Cortex of kidney (tissue), 1 donor: ENCODE results near the gene ADCY5.

Source experiments
- DNase-seq: peaks from one replicate; lab custom pipeline; 2025; lab: John Stamatoyannopoulos, UW

ADCY5 gene

DNA sequence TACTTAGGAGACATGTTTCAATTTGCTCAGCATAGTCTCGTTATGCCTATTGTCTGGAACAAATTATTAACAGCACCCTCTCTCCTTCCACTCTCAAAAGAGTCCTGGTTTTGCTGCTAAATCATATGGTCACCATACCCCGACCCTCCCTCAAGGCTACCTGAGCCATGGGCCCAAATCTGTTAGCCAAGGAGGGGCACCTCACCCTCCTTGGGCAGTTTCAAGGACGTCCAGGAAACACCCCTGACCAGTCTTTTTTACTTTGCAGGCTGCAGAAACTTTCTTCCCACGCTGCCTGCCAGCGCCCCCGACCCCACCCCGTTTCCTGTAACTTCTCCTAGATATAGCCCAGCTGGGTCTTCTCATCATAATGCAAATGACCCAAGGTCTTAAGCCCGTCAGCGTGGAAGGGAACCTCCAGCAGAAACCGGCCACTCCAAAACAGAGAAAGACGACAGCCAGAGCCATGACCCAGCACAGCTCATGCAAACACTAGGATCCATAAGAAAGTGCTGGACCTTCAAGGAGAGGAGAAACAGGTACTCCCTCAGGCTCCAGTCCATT, 62.3 kb downstream of the ADCY5 start:
- DNase-seq = no peak

- DNase-seq = no peak
These were observed 62.9 kb downstream of the ADCY5 start for GRCh38 chr3:123385981-123386380.

- no peak for DNase-seq
These were observed 63.4 kb downstream of the ADCY5 start for GRCh38 chr3:123385499-123385898.

GRCh38 chr3:123385001-123385401, 63.9 kb downstream of the ADCY5 start:
- no peak for DNase-seq

DNA sequence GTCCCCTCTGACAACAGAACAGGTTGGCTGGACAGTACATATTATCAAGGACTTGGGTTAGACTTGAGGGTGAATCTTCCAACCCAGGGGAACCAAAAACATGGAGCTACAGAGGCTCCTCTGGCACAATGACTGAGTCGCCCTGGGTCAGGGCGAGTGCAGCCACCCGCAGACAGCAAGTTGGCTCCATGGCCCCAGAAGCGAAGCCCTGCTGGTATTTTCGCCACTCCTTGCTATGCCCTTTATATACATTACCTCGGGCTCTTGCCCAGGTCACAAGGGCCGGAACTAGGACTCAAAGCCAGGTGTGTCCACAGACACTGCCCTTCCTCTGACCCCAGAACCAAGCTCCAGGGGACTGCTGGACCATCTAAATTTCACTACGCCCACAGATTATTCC, 64.6 kb downstream of the ADCY5 start:
- DNase-seq = no peak

DNA sequence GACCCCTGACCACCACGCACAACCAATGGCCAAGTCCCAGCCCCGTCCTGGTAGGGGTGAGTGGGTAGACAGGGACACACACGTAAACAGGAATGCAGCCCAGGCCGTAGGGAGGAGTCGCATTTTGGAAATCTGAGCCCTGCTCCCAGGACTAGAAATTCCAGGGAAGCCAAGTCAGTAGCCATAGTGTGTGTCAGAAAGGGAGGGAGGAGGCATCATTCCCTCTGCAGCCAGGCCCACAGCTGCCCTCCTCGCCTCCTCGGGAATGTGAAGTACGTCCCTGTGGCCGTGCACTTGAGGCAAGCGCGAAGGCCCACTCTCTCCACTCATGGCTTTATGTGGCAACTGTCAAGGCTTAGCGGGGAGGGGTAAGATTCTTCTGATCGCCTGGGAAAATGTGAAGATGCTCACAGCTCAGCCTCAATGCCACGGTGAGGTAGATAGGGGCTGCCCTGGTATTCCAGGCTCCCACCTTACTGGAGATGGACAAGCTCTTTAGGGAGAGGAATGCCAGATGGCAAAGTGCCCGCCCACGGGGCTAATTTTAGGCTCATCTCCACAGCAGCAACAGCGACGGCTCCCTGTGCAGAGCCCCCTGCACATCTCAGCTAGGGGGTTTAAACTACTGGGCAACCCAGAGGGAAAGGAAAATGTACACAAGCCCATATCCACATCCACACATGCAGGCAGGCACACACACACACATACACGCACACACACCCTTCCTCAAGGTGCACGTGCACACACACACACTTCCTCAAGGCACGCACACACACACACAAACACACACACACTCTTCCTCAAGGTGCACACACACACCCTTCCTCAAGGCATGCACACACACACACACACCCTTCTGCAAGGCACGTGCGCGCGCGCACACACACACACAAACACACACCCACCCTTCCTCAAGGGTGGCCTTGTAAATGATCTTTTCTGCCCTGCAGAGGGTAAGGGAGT, 65.5 kb downstream of the ADCY5 start:
- no peak for DNase-seq

DNA sequence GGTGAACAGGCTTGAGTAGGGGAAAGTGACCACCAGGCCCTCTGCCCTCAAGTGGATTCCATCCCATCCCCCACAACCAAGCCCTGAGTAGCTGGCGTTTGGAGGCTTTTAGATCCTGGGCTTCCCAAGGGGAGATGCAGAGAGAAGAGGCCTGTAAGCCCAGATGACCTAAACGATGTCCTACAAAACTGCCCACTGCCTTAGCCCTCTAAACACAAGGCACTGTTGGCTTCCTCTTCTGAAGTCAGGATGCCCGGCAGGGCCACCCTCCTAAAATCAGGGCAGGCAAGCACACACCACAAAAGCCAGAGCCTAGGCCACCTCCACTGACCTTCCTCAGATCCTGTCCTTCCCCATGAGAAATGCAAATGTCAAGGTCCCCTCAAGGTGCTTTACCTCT, 68.6 kb downstream of the ADCY5 start:
- DNase-seq = no peak

- DNase-seq = no peak
These were observed 69.7 kb downstream of the ADCY5 start for GRCh38 chr3:123379041-123379830.

DNA sequence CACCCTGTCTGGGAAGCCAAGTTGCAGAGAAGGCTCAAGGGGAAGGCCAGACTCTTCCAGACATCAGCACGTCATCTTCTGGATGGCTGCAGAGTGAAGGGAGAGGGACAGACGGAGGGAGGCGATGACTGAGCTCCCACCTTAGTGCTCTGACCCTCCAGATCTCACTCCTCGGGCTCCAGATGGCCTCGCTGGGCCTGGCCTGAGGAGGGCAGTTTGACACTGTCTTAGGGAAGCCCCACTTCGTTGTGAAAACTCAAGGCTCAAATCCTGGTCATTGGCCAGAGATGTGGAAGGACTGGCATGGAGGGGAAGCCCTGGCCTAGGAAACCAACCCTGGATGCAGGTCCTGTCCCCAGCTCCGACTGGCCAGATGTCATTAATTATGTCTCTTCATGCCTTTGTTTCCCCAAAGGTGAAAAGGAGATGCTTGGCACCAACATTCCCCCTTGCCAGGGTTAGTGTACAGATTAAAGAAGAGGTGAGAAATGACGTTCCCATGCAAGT, 70.4 kb downstream of the ADCY5 start:
- DNase-seq = no peak

- no peak for DNase-seq
These were observed 71.6 kb downstream of the ADCY5 start for GRCh38 chr3:123377243-123377740.

GRCh38 chr3:123376451-123377242, 72.2 kb downstream of the ADCY5 start:
- no peak for DNase-seq

GRCh38 chr3:123375014-123375940, 73.6 kb downstream of the ADCY5 start:
- DNase-seq = no peak

- DNase-seq = no peak
These were observed 74.9 kb downstream of the ADCY5 start for GRCh38 chr3:123374016-123374415.

DNA sequence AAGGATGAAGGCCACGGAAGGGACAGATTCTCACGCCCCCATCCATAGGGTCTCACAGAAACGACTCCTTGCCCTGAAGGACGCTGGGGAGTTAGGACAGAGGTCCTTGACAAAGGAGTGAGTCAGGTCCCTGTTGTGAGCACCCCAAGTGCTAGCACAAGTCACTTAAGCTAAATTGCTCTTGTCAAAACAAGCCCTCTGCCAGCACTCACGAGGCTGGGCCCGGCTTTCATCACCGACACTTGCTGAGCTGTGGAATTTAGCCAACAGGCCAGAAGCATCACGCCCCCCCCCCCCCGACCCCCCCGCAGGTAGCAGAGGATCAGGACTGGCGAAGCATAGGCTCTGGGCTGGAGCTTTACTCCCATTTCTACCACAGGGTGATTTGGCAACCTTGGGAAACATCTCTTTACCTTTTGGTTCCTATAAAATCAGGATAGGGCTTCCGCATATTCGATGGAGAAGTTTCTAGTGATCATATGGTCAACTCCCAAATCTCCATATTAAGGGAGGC, 75.4 kb downstream of the ADCY5 start:
- DNase-seq = no peak

GRCh38 chr3:123372686-123373473, 76.0 kb downstream of the ADCY5 start:
- no peak for DNase-seq

DNA sequence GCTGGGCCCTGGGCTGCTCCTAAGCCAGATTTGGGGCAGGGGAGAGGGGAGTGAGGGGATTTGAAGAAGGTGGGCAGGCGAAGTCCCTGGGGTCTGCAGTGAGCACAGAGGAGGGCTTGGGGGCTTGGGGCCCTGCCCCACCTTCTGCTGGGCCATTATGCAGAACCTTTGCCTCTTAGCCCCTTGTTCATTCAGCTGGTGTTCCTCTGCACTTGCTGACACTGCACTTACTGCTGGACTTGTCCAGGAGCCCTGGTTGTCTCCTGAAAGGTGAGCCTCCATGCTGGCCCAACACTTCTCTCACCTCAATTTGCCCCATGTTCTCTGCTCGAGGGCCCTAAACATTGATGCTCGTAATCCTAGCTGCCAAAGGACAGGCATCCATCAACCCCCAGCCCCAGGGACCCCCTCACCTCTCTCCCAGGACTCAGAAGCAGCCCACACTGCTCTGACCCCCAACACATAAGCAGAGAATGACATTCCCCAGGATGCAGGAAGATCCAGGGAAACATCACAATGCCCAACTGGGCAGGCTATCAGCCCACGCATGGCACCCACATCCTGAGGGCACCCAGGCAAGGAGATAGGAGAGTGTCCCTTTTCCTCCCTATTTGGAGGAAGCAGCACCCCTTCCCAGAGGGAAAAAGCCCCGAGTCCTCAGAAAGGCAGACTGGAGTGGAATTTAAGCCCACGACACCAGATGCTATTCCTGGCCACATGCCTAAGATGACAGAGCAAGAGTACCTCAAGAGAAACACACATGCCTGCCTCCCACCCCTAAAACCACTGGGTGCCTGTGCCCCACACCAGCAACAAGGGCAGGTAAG, 76.8 kb downstream of the ADCY5 start:
- DNase-seq = no peak

DNA sequence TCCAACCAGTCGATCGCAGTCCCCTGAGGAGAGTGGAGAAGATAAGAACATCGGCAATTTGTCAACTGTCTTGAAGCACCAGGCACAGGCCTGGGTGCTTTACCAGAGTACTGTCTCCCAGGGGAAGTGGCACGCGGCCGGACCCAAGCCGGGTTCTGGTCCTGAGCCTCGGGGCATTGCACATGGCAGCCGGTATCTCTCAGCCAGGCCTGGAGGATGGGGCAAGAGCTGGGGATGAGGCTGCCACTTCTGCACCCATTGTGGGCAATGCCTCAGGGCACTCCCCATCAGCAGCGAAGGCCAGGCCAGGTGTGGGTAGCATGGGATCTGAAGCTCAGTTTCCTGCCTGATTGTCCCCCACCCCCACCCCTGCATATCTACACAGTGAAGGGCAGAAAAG, 77.5 kb downstream of the ADCY5 start:
- DNase-seq = no peak

- no peak for DNase-seq
These were observed 78.1 kb downstream of the ADCY5 start for GRCh38 chr3:123370819-123371218.
